Brain microvascular endothelial cell (primary cell): ENCODE data around the gene PLEKHA6.

ENCODE experiments used
- DNase-seq: peaks from one replicate; pipeline ENCODE4 v3.0.0-alpha.2; 2020
- H3K27ac ChIP-seq: fragments of 250-450 bp; sonication (Bioruptor Pico); 2 replicates; pipeline ENCODE4 v1.5.1; 2020; ENCODE audit warnings: mild to moderate bottlenecking, moderate library complexity
- H3K27me3 ChIP-seq: fragments of 250-450 bp; sonication (Bioruptor Pico); replicated peaks from 2 replicates; pipeline ENCODE4 v1.5.1; 2020; ENCODE audit warnings: mild to moderate bottlenecking
- H3K36me3 ChIP-seq: fragments of 250-450 bp; sonication (Bioruptor Pico); replicated peaks from 2 replicates; pipeline ENCODE4 v1.5.1; 2020; ENCODE audit warnings: mild to moderate bottlenecking
- H3K4me3 ChIP-seq: 2 replicates; pipeline ENCODE4 v1.5.1; 2011; ENCODE audit warnings: low read depth, mild to moderate bottlenecking, control low read depth, low read length, moderate library complexity
- CTCF ChIP-seq: IDR thresholded peaks from 2 replicates; pipeline ENCODE4 v1.5.1; 2011; ENCODE audit warnings: low read depth, mild to moderate bottlenecking, moderate library complexity, low read length, control low read depth, inconsistent platforms; ENCODE audit errors: missing control alignments
- in situ Hi-C: cut with HindIII; loops from 2 replicates; pipeline ENCODE4 v1.10.0; 2017; ENCODE audit warnings: low sequenced_read_pairs, low pct_ligation_motif_present

Gene PLEKHA6

GRCh38 chr1:204368996-204369726, 9.4 kb upstream of the PLEKHA6 start:
- in situ Hi-C loops: loop anchor here (25.0 kb wide), 1 partner anchor 207 kb away; the partner anchor contains the start of genes ETNK2 and REN
- no peak for DNase-seq
- Histone ChIP-seq H3K27me3 (peaks cover 16% of the 10 kb centered on the region), H3K27ac (no peak overlapping the region), H3K4me3 (no peak overlapping the region), H3K36me3 (no peaks in the 10 kb centered on the region)
- no peak for TF ChIP-seq CTCF

GRCh38 chr1:204367956-204368355, 8.2 kb upstream of the PLEKHA6 start:
- in situ Hi-C loops: loop anchor here (25.0 kb wide), 1 partner anchor 206 kb away; the partner anchor contains the start of genes ETNK2 and REN
- DNase-seq: no peak
- Histone ChIP-seq H3K36me3 (no peaks in the 10 kb centered on the region), H3K27me3 (peaks cover 11% of the 10 kb centered on the region), H3K27ac (no peak overlapping the region), H3K4me3 (no peak overlapping the region)
- no peak for TF ChIP-seq CTCF

- DNase-seq: no peak
- in situ Hi-C loops: loop anchor here (25.0 kb wide), 1 partner anchor 205 kb away; the partner anchor contains the start of genes ETNK2 and REN
- H3K27ac ChIP-seq: no peak overlapping the region
- H3K27me3 ChIP-seq: peaks cover 15% of the 10 kb centered on the region
- no peak for TF ChIP-seq CTCF
- no peaks in the 10 kb centered on the region for H3K36me3 ChIP-seq
- H3K4me3 ChIP-seq: no peak overlapping the region
These were observed 7.6 kb upstream of the PLEKHA6 start for GRCh38 chr1:204367193-204367858.

DNA sequence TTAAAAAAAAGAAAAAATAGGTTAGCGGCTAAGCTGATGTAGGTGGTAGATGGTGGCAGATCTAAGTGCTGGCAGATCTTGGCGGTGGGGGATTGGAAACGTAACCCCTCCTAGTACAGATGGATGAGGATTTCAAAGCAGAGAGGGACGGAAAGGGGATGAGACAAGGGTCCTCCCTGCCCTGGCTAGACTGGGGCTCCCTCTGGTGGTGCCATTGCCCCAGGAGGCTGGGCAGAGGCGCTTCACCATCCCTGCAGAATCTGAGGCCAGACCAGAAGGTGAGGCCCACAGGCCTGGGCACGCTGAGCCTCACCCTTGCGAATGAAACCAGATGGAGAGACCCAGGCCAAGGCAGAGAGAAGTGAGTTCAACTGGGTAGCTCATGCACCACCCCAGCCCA, 7.0 kb upstream of the PLEKHA6 start:
- H3K27me3 ChIP-seq: peaks cover 11% of the 10 kb centered on the region
- in situ Hi-C loops: loop anchor here (25.0 kb wide), 1 partner anchor 204 kb away; the partner anchor contains the start of genes ETNK2 and REN
- DNase-seq: no peak
- H3K27ac ChIP-seq: no peak overlapping the region
- no peaks in the 10 kb centered on the region for H3K36me3 ChIP-seq
- peak; percentile 71 for TF ChIP-seq CTCF
- H3K4me3 ChIP-seq: no peak overlapping the region

- Histone ChIP-seq H3K36me3 (no peaks in the 10 kb centered on the region), H3K27ac (no peak overlapping the region), H3K27me3 (peaks cover 9% of the 10 kb centered on the region), H3K4me3 (peak overlapping the region; percentile 50)
- TF ChIP-seq CTCF: peak; percentile 94
- DNase-seq: peak; percentile 51
- in situ Hi-C loops: loop anchor here (25.0 kb wide), 1 partner anchor 201 kb away; the partner anchor contains the start of genes ETNK2 and REN
These were observed 3.8 kb upstream of the PLEKHA6 start for GRCh38 chr1:204363335-204364114.
